NCI-H510A (cell line): ENCODE results near the gene TTC23L.
A peak's percentile ranks its signal among the peaks of the same experiment; 100 is the strongest.

Source experiments
- DNase-seq: peaks from one replicate; lab custom pipeline; 2025; lab: John Stamatoyannopoulos, UW

Gene TTC23L

GRCh38 chr5:34833090-34833489 is 5.9 kb upstream of the TTC23L start:
- DNase-seq, result no peak

- no peak for DNase-seq
Measured at GRCh38 chr5:34833976-34834793, 4.8 kb upstream of the TTC23L start.

- no peak for DNase-seq
Measured at GRCh38 chr5:34834794-34835089, 4.2 kb upstream of the TTC23L start.

- no peak for DNase-seq
Measured at GRCh38 chr5:34835664-34836063, 3.3 kb upstream of the TTC23L start.

- DNase-seq, result no peak
Measured at GRCh38 chr5:34841816-34842215, 2.9 kb downstream of the TTC23L start.

- no peak for DNase-seq
Measured at GRCh38 chr5:34842554-34842953, 3.6 kb downstream of the TTC23L start.

- no peak for DNase-seq
Measured at GRCh38 chr5:34843497-34843896, 4.5 kb downstream of the TTC23L start.

GRCh38 chr5:34844106-34844505 is 5.1 kb downstream of the TTC23L start:
- no peak for DNase-seq

GRCh38 chr5:34844999-34845398 is 6.0 kb downstream of the TTC23L start:
- DNase-seq, result no peak

GRCh38 chr5:34847056-34847455 is 8.1 kb downstream of the TTC23L start:
- no peak for DNase-seq

GRCh38 chr5:34847552-34847951 is 8.6 kb downstream of the TTC23L start:
- DNase-seq, result no peak

- DNase-seq, result no peak
Measured at GRCh38 chr5:34848230-34848629, 9.3 kb downstream of the TTC23L start.

- DNase-seq, result no peak
Measured at GRCh38 chr5:34849253-34849652, 10.3 kb downstream of the TTC23L start.

- DNase-seq, result peak; percentile 83
Measured at GRCh38 chr5:34854459-34855174, 15.7 kb downstream of the TTC23L start.

- DNase-seq, result no peak
Measured at GRCh38 chr5:34857161-34857560, 18.2 kb downstream of the TTC23L start.

- no peak for DNase-seq
Measured at GRCh38 chr5:34857894-34858293, 18.9 kb downstream of the TTC23L start.

GRCh38 chr5:34858790-34859189 is 19.8 kb downstream of the TTC23L start:
- no peak for DNase-seq

GRCh38 chr5:34859253-34859652 is 20.3 kb downstream of the TTC23L start:
- no peak for DNase-seq

- no peak for DNase-seq
Measured at GRCh38 chr5:34863946-34864345, 25.0 kb downstream of the TTC23L start.

- DNase-seq, result no peak
Measured at GRCh38 chr5:34865091-34865490, 26.1 kb downstream of the TTC23L start.

- no peak for DNase-seq
Measured at GRCh38 chr5:34866989-34867471, 28.1 kb downstream of the TTC23L start.

- no peak for DNase-seq
Measured at GRCh38 chr5:34867660-34868059, 28.7 kb downstream of the TTC23L start.

- no peak for DNase-seq
Measured at GRCh38 chr5:34868791-34869190, 29.8 kb downstream of the TTC23L start.

GRCh38 chr5:34869256-34869655 is 30.3 kb downstream of the TTC23L start:
- no peak for DNase-seq
